ENCODE data around the gene MYL7.

DNA sequence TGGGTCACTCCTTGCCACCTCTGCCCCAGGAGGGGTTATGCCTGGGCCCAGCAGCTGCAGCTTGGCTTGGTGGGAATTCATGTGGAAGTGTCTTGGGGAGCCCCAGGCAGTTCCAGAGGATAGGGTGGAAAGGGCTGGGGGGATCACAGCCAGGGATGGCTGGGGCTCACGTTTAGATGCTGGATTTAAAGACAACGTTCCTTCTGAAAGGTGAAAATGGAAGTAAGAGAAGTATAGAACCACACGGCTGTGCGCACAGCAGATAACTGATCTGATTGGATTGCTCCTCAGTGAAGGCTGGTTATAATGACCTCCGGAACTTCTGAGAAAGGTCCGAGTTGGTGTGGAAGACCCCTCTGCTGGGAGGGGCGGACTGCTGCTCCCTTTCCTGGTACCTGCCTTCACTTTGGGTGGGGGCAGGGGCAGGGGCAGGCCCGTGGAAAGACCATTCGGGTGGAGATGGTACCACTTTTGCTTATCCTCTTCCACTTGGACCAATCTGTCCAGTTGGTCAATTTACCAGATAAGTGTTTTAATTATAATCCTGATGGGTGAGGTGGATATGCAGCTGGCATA lies 7.9 kb upstream of the MYL7 start:
- TF ChIP-seq CTCF (IDR thresholded peaks at IDR 0.05; ENCODE audit: low read depth, low read length, poor library complexity, severe bottlenecking), result no peak
- no peak for TF ChIP-seq EZH2phosphoT487 (IDR thresholded peaks at IDR 0.05; ENCODE audit: borderline replicate concordance, low read length)

Data from DOHH2 (cell line).